H9 (cell line): Measurements from ENCODE around the gene ARR3. TPM values are rescaled to one million over a fixed set of nuclear protein-coding genes. Genes with fewer than 3 reads are reported as not detected.

Source experiments
- DNase-seq: peaks from one replicate; pipeline ENCODE4 v3.0.0-alpha.2; 2017
- H2AFZ ChIP-seq: one replicate; pipeline ENCODE4 v1.6.1; 2013; ENCODE audit warnings: mild to moderate bottlenecking, low read length, control low read depth, moderate library complexity
- H2AK5ac ChIP-seq: 2 replicates; pipeline ENCODE4 v1.6.1; 2013; ENCODE audit warnings: low read length, control low read depth, mixed read lengths; ENCODE audit not compliant: insufficient read length
- H2BK120ac ChIP-seq: one replicate; pipeline ENCODE4 v1.6.1; 2013; ENCODE audit warnings: low read depth, mild to moderate bottlenecking, low read length, control low read depth, inconsistent platforms; ENCODE audit not compliant: poor library complexity, severe bottlenecking
- H2BK12ac ChIP-seq: 2 replicates; pipeline ENCODE4 v1.6.1; 2013; ENCODE audit warnings: low read length, control low read depth, mixed read lengths, low read depth; ENCODE audit not compliant: insufficient read length
- H2BK15ac ChIP-seq: 2 replicates; pipeline ENCODE4 v1.6.1; 2013; ENCODE audit warnings: low read depth, low read length, control low read depth
- H2BK20ac ChIP-seq: one replicate; pipeline ENCODE4 v1.6.1; 2013; ENCODE audit warnings: low read depth, mild to moderate bottlenecking, low read length, control low read depth, inconsistent platforms; ENCODE audit not compliant: poor library complexity, severe bottlenecking
- H2BK5ac ChIP-seq: 2 replicates; pipeline ENCODE4 v1.6.1; 2013; ENCODE audit warnings: low read length, control low read depth, mixed read lengths; ENCODE audit not compliant: insufficient read length
- H3K14ac ChIP-seq: 2 replicates; pipeline ENCODE4 v1.6.1; 2013; ENCODE audit warnings: low read length, control low read depth; ENCODE audit not compliant: insufficient read depth
- H3K18ac ChIP-seq: 2 replicates; pipeline ENCODE4 v1.6.1; 2013; ENCODE audit warnings: low read depth, mild to moderate bottlenecking, mixed read lengths, low read length, control low read depth; ENCODE audit not compliant: insufficient read length
- H3K23ac ChIP-seq: 2 replicates; pipeline ENCODE4 v1.6.1; 2013; ENCODE audit warnings: low read length, control low read depth, mixed read lengths, low read depth; ENCODE audit not compliant: insufficient read length
- H3K23me2 ChIP-seq: 2 replicates; pipeline ENCODE4 v1.6.1; 2013; ENCODE audit warnings: low read depth, mild to moderate bottlenecking, mixed read lengths, low read length, control low read depth; ENCODE audit not compliant: insufficient read length, poor library complexity, severe bottlenecking
- H3K27ac ChIP-seq: 2 replicates; pipeline ENCODE4 v1.5.1; 2013; ENCODE audit warnings: low read length, control low read depth, mixed read lengths, low read depth; ENCODE audit not compliant: insufficient read length
- H3K27me3 ChIP-seq: 2 replicates; pipeline ENCODE4 v1.6.1; 2013; ENCODE audit warnings: low read length, control low read depth, inconsistent platforms; ENCODE audit not compliant: insufficient read depth
- H3K4ac ChIP-seq: 2 replicates; pipeline ENCODE4 v1.6.1; 2013; ENCODE audit warnings: low read depth, mild to moderate bottlenecking, control low read depth, inconsistent platforms, low read length, moderate library complexity
- H3K4me1 ChIP-seq: 2 replicates; pipeline ENCODE4 v1.6.1; 2013; ENCODE audit warnings: low read length, control low read depth, inconsistent platforms; ENCODE audit not compliant: insufficient read depth
- H3K4me2 ChIP-seq: 2 replicates; pipeline ENCODE4 v1.6.1; 2013; ENCODE audit warnings: low read length, control low read depth, mixed read lengths; ENCODE audit not compliant: insufficient read length, insufficient read depth
- H3K56ac ChIP-seq: 2 replicates; pipeline ENCODE4 v1.6.1; 2013; ENCODE audit warnings: low read depth, mild to moderate bottlenecking, mixed read lengths, low read length, control low read depth; ENCODE audit not compliant: insufficient read length
- H3K79me1 ChIP-seq: 2 replicates; pipeline ENCODE4 v1.6.1; 2013; ENCODE audit warnings: low read depth, mild to moderate bottlenecking, moderate library complexity, low read length, control low read depth, inconsistent platforms; ENCODE audit not compliant: insufficient read depth, poor library complexity, severe bottlenecking
- H3K79me2 ChIP-seq: 2 replicates; pipeline ENCODE4 v1.6.1; 2013; ENCODE audit warnings: low read length, control low read depth, inconsistent platforms; ENCODE audit not compliant: insufficient read depth
- H3K9ac ChIP-seq: 2 replicates; pipeline ENCODE4 v1.6.1; 2013; ENCODE audit warnings: low read length, control low read depth, mixed read lengths; ENCODE audit not compliant: insufficient read length; ENCODE audit errors: extremely low read depth
- H3K9me3 ChIP-seq: one replicate; pipeline ENCODE4 v1.6.1; 2013; ENCODE audit warnings: low read depth, low read length, inconsistent platforms; ENCODE audit not compliant: control insufficient read depth
- H3T11ph ChIP-seq: one replicate; pipeline ENCODE4 v1.6.1; 2013; ENCODE audit warnings: mild to moderate bottlenecking, low read length, control low read depth, inconsistent platforms
- H4K20me1 ChIP-seq: one replicate; pipeline ENCODE4 v1.6.1; 2013; ENCODE audit not compliant: control insufficient read depth, insufficient read length, insufficient read depth
- H4K5ac ChIP-seq: 2 replicates; pipeline ENCODE4 v1.6.1; 2013; ENCODE audit warnings: low read depth, mild to moderate bottlenecking, mixed read lengths, low read length, control low read depth; ENCODE audit not compliant: insufficient read length
- H4K8ac ChIP-seq: replicated peaks from 2 replicates; pipeline ENCODE4 v1.6.1; 2013; ENCODE audit warnings: low read length, control low read depth, mixed read lengths, low read depth; ENCODE audit not compliant: insufficient read length
- H4K91ac ChIP-seq: 2 replicates; pipeline ENCODE4 v1.6.1; 2013; ENCODE audit warnings: low read depth, mild to moderate bottlenecking, moderate library complexity, mixed read lengths, low read length, control low read depth; ENCODE audit not compliant: insufficient read length
- H3K27ac Mint-ChIP-seq, 3 experiments: 2 replicates in 2 of 3; 3 replicates in 1 of 3; pipeline ENCODE4 v1.8.0; 2020 to 2021; ENCODE audit warnings: mixed read lengths in 3 of 3, mild to moderate bottlenecking in 1 of 3, moderate library complexity in 1 of 3
- H3K27me3 Mint-ChIP-seq: 2 replicates; pipeline ENCODE4 v1.8.0; 2021; ENCODE audit warnings: low read depth, mild to moderate bottlenecking, moderate library complexity, mixed read lengths
- H3K36me3 Mint-ChIP-seq, 3 experiments: 2 replicates in 2 of 3; 3 replicates in 1 of 3; pipeline ENCODE4 v1.8.0; 2020 to 2021; ENCODE audit warnings: low read depth in 3 of 3, mixed read lengths in 3 of 3; ENCODE audit not compliant: insufficient read depth in 1 of 3
- H3K4me1 Mint-ChIP-seq, 2 experiments: 2 replicates each; pipeline ENCODE4 v1.8.0; 2020; ENCODE audit warnings: mixed read lengths in 2 of 2
- H3K4me3 Mint-ChIP-seq, 2 experiments: 2 replicates in 1 of 2; 3 replicates in 1 of 2; pipeline ENCODE4 v1.8.0; 2020 to 2021; ENCODE audit warnings: mild to moderate bottlenecking in 2 of 2, mixed read lengths in 2 of 2, moderate library complexity in 1 of 2
- H3K9me3 Mint-ChIP-seq, 2 experiments: 2 replicates in 1 of 2; 3 replicates in 1 of 2; pipeline ENCODE4 v1.8.0; 2020; ENCODE audit warnings: mild to moderate bottlenecking in 2 of 2, mixed read lengths in 2 of 2, moderate library complexity in 1 of 2
- whole genome bisulfite sequencing: extraction: QIAGEN DNeasy Blood & Tissue Kit; methylation state at CpG from one replicate; pipeline ENCODE4 v1.1.7; 2013; ENCODE audit warnings: missing lambda C conversion rate, low lambda C conversion rate, mixed read lengths; ENCODE audit not compliant: insufficient read length; ENCODE audit errors: extremely low coverage; 5-methylcytosine and 5-hydroxymethylcytosine counted together
- total RNA-seq: library from RNA; stranded (reverse); gene quantifications from 2 replicates; pipeline ENCODE4 v1.2.1, GENCODE V29; 2021
- TF ChIP-seq, protein P1 (sequence below): fragments of 200-600 bp; sonication (generic); conservative IDR thresholded peaks from 3 replicates; pipeline ENCODE4 v1.8.0; 2021; ENCODE audit warnings: antibody characterized with exemption, mild to moderate bottlenecking

ARR3 gene
- total RNA-seq, 1 experiment from 2014 or later: not detected

DNA sequence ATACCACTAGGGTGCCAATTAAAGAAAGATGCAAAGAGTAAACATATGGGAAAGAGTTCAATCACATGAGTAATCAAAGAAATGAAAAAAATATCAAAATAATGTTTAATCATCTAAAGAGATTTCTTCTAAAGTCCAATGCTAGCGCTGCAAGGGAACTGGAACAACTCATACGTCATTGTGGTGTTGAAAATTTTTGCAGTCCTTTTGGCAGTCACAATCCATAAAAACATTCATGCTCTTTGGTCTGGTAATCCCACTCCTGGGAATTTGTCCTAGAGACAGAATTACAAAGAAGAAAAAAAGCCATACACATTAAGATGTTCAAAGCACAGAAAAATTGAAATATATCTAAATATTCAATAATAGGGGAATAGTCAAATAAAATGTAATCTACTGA is 12.7 kb upstream of the ARR3 start:
- H2AFZ ChIP-seq: no peak overlapping the region
- H3K9ac ChIP-seq: no peak overlapping the region
- Mint-ChIP-seq H3K36me3 (peaks cover 0 to 5% (median 4%) of the 10 kb centered on the region in 3 experiments; a peak in 3 of 7 replicates), H3K27ac (no peak overlapping the region), H3K4me3 (no peak overlapping the region), H3K9me3 (peaks cover 72 to 80% of the 10 kb centered on the region in 2 experiments), H3K27me3 (no peaks in the 10 kb centered on the region), H3K4me1 (peaks cover 10 to 13% of the 10 kb centered on the region in 2 experiments)
- H3K79me2 ChIP-seq: no peaks in the 10 kb centered on the region
- H3K4ac ChIP-seq: no peak overlapping the region
- H2BK5ac ChIP-seq: no peak overlapping the region
- H2BK120ac ChIP-seq: no peak overlapping the region
- no peak overlapping the region for H2BK20ac ChIP-seq
- no peak overlapping the region for H4K91ac ChIP-seq
- no peak overlapping the region for H2BK12ac ChIP-seq
- no peaks in the 10 kb centered on the region for H3K4me1 ChIP-seq
- no peak overlapping the region for H4K8ac ChIP-seq
- TF ChIP-seq, protein P1, sequence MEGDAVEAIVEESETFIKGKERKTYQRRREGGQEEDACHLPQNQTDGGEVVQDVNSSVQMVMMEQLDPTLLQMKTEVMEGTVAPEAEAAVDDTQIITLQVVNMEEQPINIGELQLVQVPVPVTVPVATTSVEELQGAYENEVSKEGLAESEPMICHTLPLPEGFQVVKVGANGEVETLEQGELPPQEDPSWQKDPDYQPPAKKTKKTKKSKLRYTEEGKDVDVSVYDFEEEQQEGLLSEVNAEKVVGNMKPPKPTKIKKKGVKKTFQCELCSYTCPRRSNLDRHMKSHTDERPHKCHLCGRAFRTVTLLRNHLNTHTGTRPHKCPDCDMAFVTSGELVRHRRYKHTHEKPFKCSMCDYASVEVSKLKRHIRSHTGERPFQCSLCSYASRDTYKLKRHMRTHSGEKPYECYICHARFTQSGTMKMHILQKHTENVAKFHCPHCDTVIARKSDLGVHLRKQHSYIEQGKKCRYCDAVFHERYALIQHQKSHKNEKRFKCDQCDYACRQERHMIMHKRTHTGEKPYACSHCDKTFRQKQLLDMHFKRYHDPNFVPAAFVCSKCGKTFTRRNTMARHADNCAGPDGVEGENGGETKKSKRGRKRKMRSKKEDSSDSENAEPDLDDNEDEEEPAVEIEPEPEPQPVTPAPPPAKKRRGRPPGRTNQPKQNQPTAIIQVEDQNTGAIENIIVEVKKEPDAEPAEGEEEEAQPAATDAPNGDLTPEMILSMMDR: no peak
- no peak overlapping the region for H3K23ac ChIP-seq
- no peak overlapping the region for H3K18ac ChIP-seq
- no peak overlapping the region for H3K14ac ChIP-seq
- no peaks in the 10 kb centered on the region for H3K79me1 ChIP-seq
- no peak overlapping the region for H2AK5ac ChIP-seq
- no peak overlapping the region for H3K27ac ChIP-seq
- H4K5ac ChIP-seq: no peak overlapping the region
- no peaks in the 10 kb centered on the region for H3K27me3 ChIP-seq
- H2BK15ac ChIP-seq: no peak overlapping the region
- H3K23me2 ChIP-seq: no peaks in the 10 kb centered on the region
- DNase-seq: no peak
- no CpG with 5 or more reads among the region's 2 CpGs for WGBS
- no peak overlapping the region for H3K56ac ChIP-seq
- H3T11ph ChIP-seq: no peak overlapping the region
- H3K9me3 ChIP-seq: peaks cover 44% of the 10 kb centered on the region
- no peaks in the 10 kb centered on the region for H4K20me1 ChIP-seq
- no peak overlapping the region for H3K4me2 ChIP-seq
